Uterus (tissue), 4 donors: ENCODE data around the gene UVRAG. TPM values are rescaled to one million over a fixed set of nuclear protein-coding genes. Genes with fewer than 3 reads are reported as not detected.

ENCODE experiments used
- DNase-seq, 2 donors: peaks; one replicate each; pipeline ENCODE4 v3.0.0-alpha.2; 2019 to 2020
- H3K27ac ChIP-seq, 2 donors: fragments of 200-600 bp; sonication (generic); 1 replicate in 1 of 2; 2 replicates in 1 of 2; pipeline ENCODE4 v1.5.1; 2016 to 2018
- H3K27me3 ChIP-seq, 2 donors: fragments of 200-600 bp; sonication (generic); one replicate each; pipeline ENCODE4 v1.5.1; 2018 to 2019; ENCODE audit warnings: control low read depth in 1 of 2
- H3K36me3 ChIP-seq, 2 donors: fragments of 200-600 bp; sonication (generic); one replicate each; pipeline ENCODE4 v1.5.1; 2019; ENCODE audit warnings: control low read depth in 1 of 2
- H3K4me1 ChIP-seq, 2 donors: fragments of 200-600 bp; sonication (generic); one replicate each; pipeline ENCODE4 v1.5.1; 2018 to 2019; ENCODE audit warnings: control low read depth in 1 of 2
- H3K4me3 ChIP-seq, 2 donors: fragments of 200-600 bp; sonication (generic); 1 replicate in 1 of 2; 2 replicates in 1 of 2; pipeline ENCODE4 v1.5.1; 2018 to 2019; ENCODE audit warnings: mild to moderate bottlenecking in 1 of 2
- H3K9me3 ChIP-seq, 2 donors: fragments of 200-600 bp; sonication (generic); one replicate each; pipeline ENCODE4 v1.5.1; 2019; ENCODE audit warnings: control low read depth in 1 of 2
- CTCF ChIP-seq, 4 experiments: fragments of 200-600 bp in 2 of 4; fragments of 450-650 bp in 2 of 4; sonication (generic) in 2 of 4; IDR thresholded peaks; one replicate each; pipeline ENCODE4 v1.5.1; 2016 to 2019; ENCODE audit warnings: antibody characterized with exemption in 4 of 4, mild to moderate bottlenecking in 2 of 4, moderate library complexity in 1 of 4
- POLR2A ChIP-seq, 2 donors: fragments of 450-650 bp; IDR thresholded peaks; one replicate each; pipeline ENCODE4 v1.6.1; 2016; ENCODE audit warnings: antibody characterized with exemption in 2 of 2, mild to moderate bottlenecking in 1 of 2, moderate library complexity in 1 of 2
- intact Hi-C: fragments of 100-400 bp; cut with DNase I; formaldehyde crosslinking; loops from one replicate; pipeline ENCODE4 v1.15.1; 2023; ENCODE audit warnings: low total_unique reads
- total RNA-seq, 4 donors: library from RNA; depleted of rRNA in 3 of 4; stranded (reverse); fragments of >200 nt in 3 of 4; gene quantifications; one replicate each; pipeline versions ENCODE4 v1.1.0 to v1.2.4, GENCODE V29; 2014 to 2023
- donor health status: DM: yes; HTN: yes; CAD: no.

UVRAG gene
- total RNA-seq, 4 donors from 2014 or later = 14.9 to 42.9 (median 26.4) TPM

- no peaks in the 10 kb centered on the region for H3K27me3 ChIP-seq
- no peak for TF ChIP-seq CTCF (IDR thresholded peaks at IDR 0.05)
- TF ChIP-seq POLR2A (IDR thresholded peaks at IDR 0.05) = no peak
- DNase-seq = no peak
- H3K27ac ChIP-seq = no peak overlapping the region
- intact Hi-C loops = no loop called here
- H3K9me3 ChIP-seq = no peaks in the 10 kb centered on the region
- no peaks in the 10 kb centered on the region for H3K36me3 ChIP-seq
- no peaks in the 10 kb centered on the region for H3K4me1 ChIP-seq
- no peak overlapping the region for H3K4me3 ChIP-seq
These were observed 193.5 kb downstream of the UVRAG start for GRCh38 chr11:76008474-76008873.

GRCh38 chr11:76010051-76010450, 195.0 kb downstream of the UVRAG start:
- Histone ChIP-seq H3K4me1 (no peaks in the 10 kb centered on the region), H3K9me3 (no peaks in the 10 kb centered on the region), H3K27me3 (no peaks in the 10 kb centered on the region), H3K36me3 (no peaks in the 10 kb centered on the region), H3K27ac (no peak overlapping the region), H3K4me3 (no peak overlapping the region)
- intact Hi-C loops = no loop called here
- TF ChIP-seq CTCF (IDR thresholded peaks at IDR 0.05) = no peak
- no peak for DNase-seq

GRCh38 chr11:76013526-76013925, 198.5 kb downstream of the UVRAG start:
- no peaks in the 10 kb centered on the region for H3K27me3 ChIP-seq
- DNase-seq = no peak
- no peak overlapping the region for H3K4me3 ChIP-seq
- H3K27ac ChIP-seq = no peak overlapping the region
- intact Hi-C loops = no loop called here
- H3K4me1 ChIP-seq = no peaks in the 10 kb centered on the region
- H3K9me3 ChIP-seq = no peaks in the 10 kb centered on the region
- TF ChIP-seq POLR2A (IDR thresholded peaks at IDR 0.05) (no peak), CTCF (IDR thresholded peaks at IDR 0.05) (no peak)
- H3K36me3 ChIP-seq = no peaks in the 10 kb centered on the region

- H3K4me1 ChIP-seq = no peaks in the 10 kb centered on the region
- no peak for DNase-seq
- intact Hi-C loops = no loop called here
- no peaks in the 10 kb centered on the region for H3K27me3 ChIP-seq
- no peak overlapping the region for H3K27ac ChIP-seq
- TF ChIP-seq CTCF (IDR thresholded peaks at IDR 0.05) = no peak
- no peaks in the 10 kb centered on the region for H3K36me3 ChIP-seq
- H3K9me3 ChIP-seq = no peaks in the 10 kb centered on the region
- H3K4me3 ChIP-seq = no peak overlapping the region
These were observed 208.4 kb downstream of the UVRAG start for GRCh38 chr11:76023236-76024068.

GRCh38 chr11:76025068-76025467, 210.1 kb downstream of the UVRAG start:
- Histone ChIP-seq H3K4me3 (no peak overlapping the region), H3K27me3 (no peaks in the 10 kb centered on the region), H3K9me3 (no peaks in the 10 kb centered on the region), H3K4me1 (no peaks in the 10 kb centered on the region), H3K27ac (no peak overlapping the region), H3K36me3 (no peaks in the 10 kb centered on the region)
- DNase-seq = no peak
- intact Hi-C loops = no loop called here
- TF ChIP-seq CTCF (IDR thresholded peaks at IDR 0.05) (no peak), POLR2A (IDR thresholded peaks at IDR 0.05) (no peak)
